ENCODE data around the gene CHIC1.

GRCh38 chrX:73581002-73581628, 18.1 kb downstream of the CHIC1 start:
- no peak for TF ChIP-seq POLR2A (IDR thresholded peaks at IDR 0.05; ENCODE audit: extremely low read depth, insufficient read length)
- no peak for TF ChIP-seq CTCF (IDR thresholded peaks at IDR 0.05; ENCODE audit: low read depth, low read length)
- TF ChIP-seq, protein P1, sequence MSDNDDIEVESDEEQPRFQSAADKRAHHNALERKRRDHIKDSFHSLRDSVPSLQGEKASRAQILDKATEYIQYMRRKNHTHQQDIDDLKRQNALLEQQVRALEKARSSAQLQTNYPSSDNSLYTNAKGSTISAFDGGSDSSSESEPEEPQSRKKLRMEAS (IDR thresholded peaks at IDR 0.05; ENCODE audit: low read depth, low read length) = no peak
- TF ChIP-seq MYC (IDR thresholded peaks at IDR 0.05; ENCODE audit: low read depth, low read length) = no peak

All from NB4 (cell line).